A549 (cell line): ENCODE results near the gene RAD9A. TPM values are rescaled to one million over a fixed set of nuclear protein-coding genes. Genes with fewer than 3 reads are reported as not detected.

Experiments
- ATAC-seq, 2 experiments: fragments of 200-7000 bp in 1 of 2; fragments of >200 bp in 1 of 2; cut with Nextera tagmentation in 1 of 2; cut with Tn5 transposase in 1 of 2; 3 replicates each; pipeline versions ENCODE4 v1.8.0 to v1.9.1; 2018 to 2020; ENCODE audit warnings: mild to moderate bottlenecking in 1 of 2, moderate library complexity in 1 of 2
- CTCF ChIA-PET: fragments of 300-600 bp; sonication (Branson Sonifier 250); formaldehyde crosslinking; extraction: SDS; loops from one replicate; lab custom pipeline; 2021; ENCODE audit warnings: antibody characterized with exemption, inconsistent platforms; lab: Yijun Ruan, JAX
- POLR2A ChIA-PET: fragments of 350-600 bp; formaldehyde crosslinking; extraction: SDS; loops from one replicate; lab custom pipeline; 2021; ENCODE audit warnings: antibody characterized with exemption, inconsistent platforms; lab: Yijun Ruan, JAX
- DNase-seq, 2 experiments: peaks; one replicate each; pipeline versions ENCODE4 v3.0.0 to v3.0.0-alpha.2; 2011 to 2016; ENCODE audit warnings: low read depth in 1 of 2, low spot score in 1 of 2
- FAIRE-seq: peaks from 2 replicates; lab custom pipeline; 2011; peaks lifted over from hg19 to GRCh38; lab: Jason Lieb, UNC
- H3K27ac ChIP-seq, 2 experiments: fragments of >200 bp; sonication (Bioruptor Twin); formaldehyde crosslinking; 3 replicates each; pipeline ENCODE4 v1.5.1; 2016 to 2017
- H3K4me1 ChIP-seq: fragments of >200 bp; sonication (Bioruptor Twin); formaldehyde crosslinking; 3 replicates; pipeline ENCODE4 v1.6.1; 2016
- H3K4me2 ChIP-seq: fragments of >200 bp; sonication (Bioruptor Twin); formaldehyde crosslinking; 3 replicates; pipeline ENCODE4 v1.6.1; 2016
- H3K4me3 ChIP-seq: fragments of >200 bp; sonication (Bioruptor Twin); formaldehyde crosslinking; 3 replicates; pipeline ENCODE4 v1.5.1; 2016
- H3K9me3 ChIP-seq: fragments of >200 bp; sonication (Bioruptor Twin); formaldehyde crosslinking; 3 replicates; pipeline ENCODE4 v1.6.1; 2016
- ATOH8 ChIP-seq: fragments of 250-450 bp; sonication (Bioruptor Pico); IDR thresholded peaks from 2 replicates; pipeline ENCODE4 v1.5.0; 2020; ENCODE audit warnings: low read depth, mild to moderate bottlenecking, moderate library complexity
- BHLHE40 ChIP-seq: IDR thresholded peaks from 2 replicates; pipeline ENCODE4 v1.6.1; 2012; ENCODE audit warnings: low read depth, low read length, inconsistent platforms
- CEBPB ChIP-seq, 2 experiments: fragments of >200 bp in 1 of 2; sonication (Bioruptor Twin) in 1 of 2; formaldehyde crosslinking in 1 of 2; IDR thresholded peaks; 2 replicates each; pipeline ENCODE4 v1.6.1; 2012 to 2016
- CHD2 ChIP-seq: fragments of 150-350 bp; IDR thresholded peaks from 2 replicates; pipeline ENCODE4 v1.6.1; 2014; ENCODE audit warnings: low read length; ENCODE audit not compliant: partially characterized antibody
- EHF ChIP-seq: fragments of 250-450 bp; sonication (Bioruptor Pico); IDR thresholded peaks from 2 replicates; pipeline ENCODE4 v1.5.0; 2020; ENCODE audit warnings: mild to moderate bottlenecking
- EP300 ChIP-seq, 2 experiments: fragments of >200 bp; sonication (Bioruptor Twin); formaldehyde crosslinking; IDR thresholded peaks; 2 replicates in 1 of 2; 3 replicates in 1 of 2; pipeline ENCODE4 v1.6.1; 2016 to 2017
- FOSB ChIP-seq: fragments of 250-450 bp; sonication (Bioruptor Pico); IDR thresholded peaks from 2 replicates; pipeline ENCODE4 v1.5.0; 2020; ENCODE audit warnings: mild to moderate bottlenecking, moderate library complexity
- FOSL2 ChIP-seq, 2 experiments: fragments of 450-650 bp in 1 of 2; fragments of >200 bp in 1 of 2; sonication (Bioruptor Twin) in 1 of 2; formaldehyde crosslinking; IDR thresholded peaks; 2 replicates each; pipeline versions ENCODE4 v1.5.0 to v1.6.1; 2016 to 2020; ENCODE audit warnings: mild to moderate bottlenecking in 1 of 2, moderate library complexity in 1 of 2
- HES2 ChIP-seq: fragments of >200 bp; sonication (Bioruptor Twin); formaldehyde crosslinking; IDR thresholded peaks from 2 replicates; pipeline ENCODE4 v1.6.1; 2016
- HMGXB4 ChIP-seq: fragments of 250-450 bp; sonication (Bioruptor Pico); IDR thresholded peaks from 2 replicates; pipeline ENCODE4 v1.5.0; 2021; ENCODE audit warnings: mild to moderate bottlenecking, moderate library complexity, borderline replicate concordance
- HOXA7 ChIP-seq: fragments of 250-450 bp; sonication (Bioruptor Pico); IDR thresholded peaks from 2 replicates; pipeline ENCODE4 v1.5.0; 2020; ENCODE audit warnings: mild to moderate bottlenecking, moderate library complexity
- HOXB13 ChIP-seq: fragments of 250-450 bp; sonication (Bioruptor Pico); IDR thresholded peaks from 2 replicates; pipeline ENCODE4 v1.5.0; 2020; ENCODE audit warnings: low read depth, mild to moderate bottlenecking, moderate library complexity
- RAD21 ChIP-seq, 2 experiments: fragments of >200 bp in 1 of 2; sonication (Bioruptor Twin) in 1 of 2; formaldehyde crosslinking in 1 of 2; IDR thresholded peaks in 1 of 2; conservative IDR thresholded peaks in 1 of 2; 2 replicates in 1 of 2; 3 replicates in 1 of 2; pipeline ENCODE4 v1.6.1; 2012 to 2018; ENCODE audit warnings: inconsistent platforms in 1 of 2
- RFX5 ChIP-seq: fragments of 450-650 bp; IDR thresholded peaks from 2 replicates; pipeline ENCODE4 v1.7.1; 2014; ENCODE audit warnings: antibody characterized with exemption, mild to moderate bottlenecking, moderate library complexity
- SMC3 ChIP-seq: fragments of >200 bp; sonication (Bioruptor Twin); formaldehyde crosslinking; IDR thresholded peaks from 3 replicates; pipeline ENCODE4 v1.6.1; 2018; ENCODE audit warnings: inconsistent platforms
- USF2 ChIP-seq: fragments of 450-650 bp; IDR thresholded peaks from 2 replicates; pipeline ENCODE4 v1.6.1; 2014; ENCODE audit warnings: antibody characterized with exemption
- ZFP36 ChIP-seq: fragments of 450-650 bp; IDR thresholded peaks from 2 replicates; pipeline ENCODE4 v1.6.1; 2014; ENCODE audit warnings: borderline replicate concordance; ENCODE audit not compliant: partially characterized antibody
- WGBS: methylation state at CpG from one replicate; pipeline ENCODE4 v1.1.6; 2017; ENCODE audit errors: missing lambda C conversion rate; 5-methylcytosine and 5-hydroxymethylcytosine counted together
- polyA plus RNA-seq, 4 experiments: library from polyadenylated mRNA; depleted of rRNA in 3 of 4; stranded (reverse); fragments of >200 nt; fragmentation: RNase III in 1 of 4; extraction: RNeasy Plus Mini Kit Qiagen cat#74134 plus additional on column Dnase treatment in 1 of 4; gene quantifications; 2 replicates in 3 of 4; 3 replicates in 1 of 4; pipeline ENCODE4 v1.2.3, GENCODE V29; 2011 to 2017

Gene RAD9A
- polyA plus RNA-seq, 2 of the 4 experiments (the other 2 are of a cell fraction), result 19.0 to 43.7 TPM

- ATAC-seq (no peak), DNase-seq (no peak), FAIRE-seq (no peak)
- Histone ChIP-seq H3K9me3 (no peaks in the 10 kb centered on the region), H3K27ac (no peak overlapping the region), H3K4me2 (no peak overlapping the region), H3K4me3 (no peak overlapping the region), H3K4me1 (peaks cover 23% of the 10 kb centered on the region)
- POLR2A ChIA-PET, result interaction anchor here (0.7 kb wide), 1 partner anchor 9 kb away, joined by 3 read pairs; no protein-coding TSS in a partner anchor
- CTCF ChIA-PET, result interaction anchor here (4.0 kb wide), 1 partner anchor 9 kb away, joined by 36 read pairs; the partner anchor contains the start of genes PPP1CA and TBC1D10C
- TF ChIP-seq ATOH8, result no peak
- TF ChIP-seq FOSB (CRISPR knock-in tag), result no peak
- TF ChIP-seq ZFP36, result no peak
- no peak for TF ChIP-seq HMGXB4 (CRISPR knock-in tag)
- no peak for TF ChIP-seq BHLHE40
- TF ChIP-seq HOXA7 (CRISPR knock-in tag), result no peak
- TF ChIP-seq USF2, result no peak
- no peak for TF ChIP-seq EHF (CRISPR knock-in tag)
- no peak for TF ChIP-seq CHD2
- 63% methylated on average over 7 of the region's 7 CpGs for WGBS
These were observed 20.0 kb downstream of the RAD9A start for GRCh38 chr11:67411785-67412152.

GRCh38 chr11:67412495-67413179, 20.9 kb downstream of the RAD9A start:
- POLR2A ChIA-PET, result no interaction called here
- no peak for ATAC-seq

GRCh38 chr11:67413266-67413849, 21.6 kb downstream of the RAD9A start:
- ATAC-seq (peak in 1 of 2 experiments; percentile 8; a peak in 1 of 6 replicates), FAIRE-seq (no peak), DNase-seq (no peak)
- ChIA-PET POLR2A (interaction anchor here (0.8 kb wide), 1 partner anchor 11 kb away, joined by 3 read pairs; the partner anchor contains the start of gene PPP1CA), CTCF (interaction anchor here (0.7 to 4.0 kb wide), 8 partner anchors 11 to 140 kb away, joined by 3 to 36 read pairs (median 5); partner anchors contain the start of genes PPP1CA and TBC1D10C)
- peaks cover 28% of the 10 kb centered on the region for H3K4me1 ChIP-seq
- no peak overlapping the region for H3K4me2 ChIP-seq
- 76% methylated on average over 2 of the region's 2 CpGs for WGBS
- no peak overlapping the region for H3K27ac ChIP-seq
- H3K9me3 ChIP-seq, result no peaks in the 10 kb centered on the region
- TF ChIP-seq EP300 (IDR thresholded peaks at IDR 0.05) (no peak), SMC3 (no peak), EHF (CRISPR knock-in tag) (no peak), HOXB13 (CRISPR knock-in tag) (no peak)
- H3K4me3 ChIP-seq, result no peak overlapping the region

More at GRCh38 chr11:67412495-67413179, 20.9 kb downstream of the RAD9A start:
- 56% methylated on average over 9 of the region's 9 CpGs for WGBS
- TF ChIP-seq FOSL2 (IDR thresholded peaks at IDR 0.05), result no peak
- TF ChIP-seq FOSL2 (CRISPR knock-in tag; IDR thresholded peaks at IDR 0.05), result no peak
- TF ChIP-seq HES2, result no peak
- no peak for TF ChIP-seq RFX5
- TF ChIP-seq HOXA7 (CRISPR knock-in tag), result no peak
- no peak for TF ChIP-seq RAD21 (conservative IDR thresholded peaks at IDR 0.05 in 1 of 2, IDR thresholded peaks at IDR 0.05 in 1 of 2)
- TF ChIP-seq CEBPB (IDR thresholded peaks at IDR 0.05), result no peak
- CTCF ChIA-PET, result interaction anchor here (0.7 to 4.0 kb wide), 6 partner anchors 10 to 95 kb away, joined by 3 to 36 read pairs (median 6); partner anchors contain the start of genes PPP1CA and TBC1D10C
- Histone ChIP-seq H3K4me1 (peaks cover 28% of the 10 kb centered on the region), H3K4me3 (no peak overlapping the region), H3K4me2 (no peak overlapping the region), H3K27ac (no peak overlapping the region), H3K9me3 (no peaks in the 10 kb centered on the region)
- DNase-seq, result no peak
- no peak for FAIRE-seq
